Activated naive CD8-positive, alpha-beta T cell treated with anti-CD3 and anti-CD28 coated beads, Interleukin-2, amount 50 U/mL, for 16 hours (primary cell): ENCODE measurements around the gene GRIPAP1.

Experiments used
- DNase-seq: peaks from one replicate; pipeline ENCODE4 v3.0.0-alpha.2; 2020; ENCODE audit warnings: low read depth, low spot score

Gene GRIPAP1

GRCh38 chrX:48958635-48959094 is 43.4 kb downstream of the GRIPAP1 start:
- no peak for DNase-seq

- DNase-seq = peak; percentile 77
Observed at GRCh38 chrX:48957827-48958634, 44.0 kb downstream of the GRIPAP1 start.

GRCh38 chrX:48957477-48957826 is 44.6 kb downstream of the GRIPAP1 start, which contains the start of gene OTUD5:
OTUD5 (minus strand) TSS chrX:48957607; CDS start chrX:48957570, 37 bp downstream.
- DNase-seq = peak; percentile 51

GRCh38 chrX:48956728-48957414 is 45.2 kb downstream of the GRIPAP1 start:
- DNase-seq = peak; percentile 11

GRCh38 chrX:48948589-48948988 is 53.5 kb downstream of the GRIPAP1 start:
- DNase-seq = no peak

- no peak for DNase-seq
Observed at GRCh38 chrX:48945517-48946348, 56.3 kb downstream of the GRIPAP1 start.

GRCh38 chrX:48942895-48943294 is 59.2 kb downstream of the GRIPAP1 start:
- no peak for DNase-seq

- no peak for DNase-seq
Observed at GRCh38 chrX:48940404-48940955, 61.6 kb downstream of the GRIPAP1 start.

GRCh38 chrX:48939524-48940228 is 62.4 kb downstream of the GRIPAP1 start:
- no peak for DNase-seq

- DNase-seq = peak; percentile 58
Observed at GRCh38 chrX:48938721-48939425, 63.2 kb downstream of the GRIPAP1 start.

GRCh38 chrX:48937054-48937907 is 64.8 kb downstream of the GRIPAP1 start:
- peak; percentile 61 for DNase-seq

- DNase-seq = no peak
Observed at GRCh38 chrX:48936429-48937053, 65.5 kb downstream of the GRIPAP1 start.

GRCh38 chrX:48935301-48935670 is 66.8 kb downstream of the GRIPAP1 start:
- DNase-seq = no peak

- DNase-seq = no peak
Observed at GRCh38 chrX:48934581-48935300, 67.3 kb downstream of the GRIPAP1 start.

GRCh38 chrX:48933757-48934156 is 68.3 kb downstream of the GRIPAP1 start:
- DNase-seq = no peak

GRCh38 chrX:48927736-48928382 is 74.2 kb downstream of the GRIPAP1 start:
- DNase-seq = no peak

GRCh38 chrX:48927123-48927522 is 74.9 kb downstream of the GRIPAP1 start:
- DNase-seq = no peak

- no peak for DNase-seq
Observed at GRCh38 chrX:48924270-48924669, 77.8 kb downstream of the GRIPAP1 start.
